ENCODE measurements around the gene MAP2.
A peak's percentile ranks its signal among the peaks of the same experiment; 100 is the strongest.

Gene MAP2

DNA sequence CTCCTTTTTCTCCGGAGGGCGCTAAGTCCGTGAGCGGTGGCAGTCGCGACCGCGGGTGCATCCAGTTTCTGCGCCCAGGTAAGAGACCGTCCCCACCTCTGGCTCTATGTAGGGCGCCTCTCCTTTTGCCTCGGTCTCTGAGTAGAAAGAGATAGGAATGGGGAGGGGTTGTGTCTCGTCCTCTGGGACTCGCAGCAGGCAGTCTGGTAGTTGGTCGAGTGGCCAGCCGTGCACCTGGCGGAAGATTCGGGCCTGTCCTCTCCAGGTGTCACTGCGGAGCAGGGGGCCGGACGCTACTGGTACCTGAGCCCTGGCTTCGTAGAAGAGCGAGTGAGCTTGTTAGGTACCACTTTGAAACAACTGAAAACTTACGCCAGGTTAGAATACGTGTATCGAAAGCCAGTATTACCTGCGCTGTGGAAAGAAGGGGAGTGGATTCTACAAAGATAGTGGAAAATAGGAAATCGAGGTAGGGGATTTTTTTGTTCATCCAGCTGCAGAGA is 403 bp downstream of the MAP2 start:
- DNase-seq, result peak in 5 of 14 donors; percentile 4 to 70 (median 48)

- peak in 2 of 14 donors; percentile 2 to 53 for DNase-seq
Measured at GRCh38 chr2:209424781-209425470, 1.1 kb downstream of the MAP2 start.

DNA sequence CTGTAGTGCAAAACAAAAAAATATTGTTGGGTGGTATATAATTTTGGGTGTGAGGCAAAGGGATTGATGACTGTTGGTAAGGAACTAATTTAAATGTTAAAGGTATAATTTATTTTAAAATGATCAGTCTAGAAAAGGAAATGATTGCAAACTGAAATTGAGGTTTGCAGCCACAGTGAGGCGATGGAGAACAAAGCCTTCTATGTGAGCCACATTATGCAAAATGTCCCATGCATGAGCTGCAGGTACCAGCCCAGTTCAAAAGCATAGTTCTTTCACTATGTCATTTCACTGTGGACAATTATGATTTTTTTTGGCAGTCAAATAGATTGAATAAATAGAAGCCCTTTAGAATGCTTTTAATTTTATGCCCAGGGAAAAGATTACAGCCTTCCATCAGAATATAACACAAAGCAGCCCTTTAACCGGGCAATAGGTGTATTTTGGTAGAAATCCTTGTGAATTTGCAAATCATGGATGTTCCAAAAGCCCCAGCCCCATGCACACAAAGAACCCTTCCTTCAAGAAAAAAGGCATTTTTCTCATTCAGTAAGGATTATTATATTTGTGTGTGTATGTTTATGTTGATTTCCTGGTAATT is 1.7 kb downstream of the MAP2 start:
- DNase-seq, result peak in 1 of 14 donors; percentile 56

- DNase-seq, result peak in 1 of 14 donors; percentile 23
Measured at GRCh38 chr2:209426432-209426831, 2.6 kb downstream of the MAP2 start.

DNA sequence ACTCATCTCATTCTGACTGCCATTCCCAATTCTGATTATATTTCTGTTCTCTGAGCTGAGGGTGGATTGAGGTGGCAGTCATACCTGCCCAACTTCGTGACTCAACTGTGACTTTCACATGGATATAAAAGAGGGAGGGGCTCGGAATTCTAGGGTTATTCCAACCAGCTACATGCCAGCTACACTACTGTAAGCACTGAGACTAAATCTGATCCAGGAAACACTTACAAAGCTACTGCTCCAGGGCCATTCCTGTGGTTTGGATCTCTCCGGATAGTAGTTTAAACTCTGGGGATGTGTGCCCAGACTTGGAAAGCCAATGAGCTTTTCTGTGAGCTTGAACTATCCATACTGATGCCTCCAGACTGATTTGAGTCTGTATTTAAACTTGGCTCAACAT is 7.9 kb downstream of the MAP2 start:
- no peak for DNase-seq

DNA sequence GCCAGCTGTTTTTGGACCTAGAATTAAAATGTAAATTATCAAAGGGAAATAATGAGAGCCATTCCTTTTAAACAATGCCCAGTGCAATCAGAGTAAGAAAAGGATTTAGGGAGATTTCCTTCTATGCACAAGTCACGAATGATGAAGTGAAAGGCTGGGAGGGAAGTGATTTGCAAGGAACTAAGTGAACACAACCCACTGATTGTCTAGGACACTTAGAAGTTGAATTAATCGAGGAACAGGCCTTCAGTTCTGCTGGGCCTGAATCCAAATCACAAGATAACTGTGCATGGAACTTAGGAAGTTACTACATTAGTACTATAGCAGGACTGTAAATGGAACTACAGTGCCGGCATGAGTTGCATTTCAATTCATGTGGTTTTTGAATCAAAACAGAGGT is 17.7 kb downstream of the MAP2 start:
- peak in 1 of 14 donors; percentile 1 for DNase-seq

DNA sequence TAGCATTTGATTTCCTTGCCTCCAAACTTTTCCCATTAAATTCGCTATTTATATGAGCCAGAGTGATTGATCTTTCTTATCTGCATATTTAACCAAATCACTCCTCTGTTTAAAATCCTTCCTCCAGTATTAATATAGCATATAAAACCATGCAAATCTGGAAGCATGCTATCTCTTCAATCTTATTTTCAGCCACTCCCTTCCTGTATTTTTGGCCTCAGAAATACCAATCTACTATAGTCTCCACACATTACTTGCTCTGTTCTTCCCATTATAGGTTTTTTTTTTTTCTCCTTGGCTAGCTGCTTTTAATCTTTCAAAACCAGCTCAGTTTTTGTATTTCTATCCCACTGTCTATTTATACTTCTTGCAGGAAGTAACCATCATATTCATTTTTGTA is 19.1 kb downstream of the MAP2 start:
- DNase-seq, result no peak

GRCh38 chr2:209445485-209445884 is 21.6 kb downstream of the MAP2 start:
- DNase-seq, result no peak

DNA sequence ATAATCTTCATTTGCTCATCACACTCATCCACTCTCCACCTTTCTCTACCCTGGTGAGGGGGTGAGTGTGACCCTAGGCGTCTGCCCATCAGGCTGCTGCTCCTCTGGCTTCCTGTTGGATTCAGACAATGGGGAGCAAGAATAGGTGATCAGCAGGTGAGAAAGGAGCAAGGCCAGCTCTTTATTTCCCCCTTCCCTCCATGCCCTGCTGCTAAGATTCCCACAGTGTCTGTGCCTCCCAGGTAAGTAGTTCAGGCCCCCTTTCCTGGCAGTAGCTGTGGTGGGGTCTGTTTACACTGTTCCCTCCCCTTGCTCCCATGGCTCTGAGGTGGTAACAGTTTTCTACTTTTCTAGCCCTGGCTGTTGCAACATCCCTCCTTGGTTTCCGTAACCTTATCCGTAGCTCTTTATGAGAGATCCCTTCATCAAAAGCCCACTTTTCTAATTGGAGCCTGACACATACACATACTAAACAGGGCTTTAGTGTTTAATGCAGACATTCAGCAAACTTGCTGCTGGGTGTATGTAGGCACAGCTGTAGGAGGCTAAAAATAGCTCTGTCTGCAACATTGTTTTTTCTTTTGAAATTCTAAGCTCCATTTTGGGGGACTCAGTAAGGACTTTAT is 27.5 kb downstream of the MAP2 start:
- no peak for DNase-seq

DNA sequence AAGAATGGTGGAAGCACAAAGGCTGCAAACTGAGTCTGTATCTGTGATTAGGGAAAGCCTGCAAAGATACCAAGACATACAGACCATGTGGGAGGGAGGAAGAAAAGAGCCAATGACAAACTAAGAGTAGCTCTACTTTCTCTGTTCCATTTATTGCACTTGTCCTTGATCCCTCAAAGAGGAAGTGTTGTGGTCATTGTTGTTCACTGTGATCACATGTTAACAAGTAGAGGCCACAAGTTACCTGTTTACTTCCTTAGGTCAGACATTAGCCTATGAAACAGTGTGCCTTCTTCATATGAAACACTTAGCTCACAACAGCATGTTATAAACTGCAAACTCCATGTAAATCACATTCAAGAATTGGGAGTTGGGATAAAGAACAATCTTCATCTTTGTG is 32.6 kb downstream of the MAP2 start:
- no peak for DNase-seq

GRCh38 chr2:209458008-209458979 is 34.4 kb downstream of the MAP2 start:
- DNase-seq, result peak in 1 of 14 donors; percentile 80

DNA sequence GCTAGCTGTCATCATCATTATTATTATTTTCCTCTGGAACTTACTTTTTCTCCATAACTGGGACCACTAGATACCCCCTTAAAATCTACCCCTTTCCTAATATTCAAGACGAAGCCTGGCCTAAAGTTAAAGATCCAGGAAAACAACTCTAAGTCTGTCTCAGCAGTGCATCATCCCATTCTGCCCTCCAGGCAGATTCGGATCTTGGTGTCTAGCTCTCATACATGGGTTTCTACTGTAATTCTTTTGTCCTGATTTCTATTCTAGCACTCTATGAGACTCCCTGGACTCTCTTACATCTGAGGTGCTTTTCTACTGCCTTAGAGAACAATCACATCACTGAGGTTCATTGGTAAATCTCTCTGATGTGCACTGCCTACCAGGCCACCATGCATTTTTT is 35.5 kb downstream of the MAP2 start:
- no peak for DNase-seq

DNA sequence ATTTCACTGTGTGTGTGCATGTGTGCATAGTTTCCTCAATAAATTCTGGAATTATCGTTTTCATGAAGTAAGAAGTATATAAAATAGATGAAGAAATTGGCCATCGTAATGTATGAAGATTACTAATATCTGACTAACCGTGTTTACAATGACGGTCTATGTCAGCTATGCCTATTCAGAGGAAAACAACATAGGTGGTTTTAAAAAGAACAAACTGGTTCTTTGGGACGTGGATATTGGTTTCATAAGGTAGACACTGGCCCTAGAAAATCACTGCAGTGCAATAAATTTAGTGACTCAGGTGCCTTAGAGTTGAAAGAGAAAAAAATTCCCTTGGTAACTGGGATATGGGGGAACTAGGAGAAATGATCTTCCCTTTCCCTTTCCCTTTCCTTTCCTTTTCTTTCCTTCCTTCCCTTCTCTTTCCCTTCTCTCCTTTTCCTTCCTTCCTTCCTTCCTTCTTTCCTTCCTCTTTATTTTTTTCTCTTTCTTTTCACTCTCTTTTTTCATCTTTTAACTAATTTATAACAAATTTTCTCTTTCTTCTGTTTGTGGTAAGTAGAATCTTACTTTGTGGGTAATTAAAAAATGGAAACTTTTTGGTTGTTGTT is 36.4 kb downstream of the MAP2 start:
- no peak for DNase-seq

DNA sequence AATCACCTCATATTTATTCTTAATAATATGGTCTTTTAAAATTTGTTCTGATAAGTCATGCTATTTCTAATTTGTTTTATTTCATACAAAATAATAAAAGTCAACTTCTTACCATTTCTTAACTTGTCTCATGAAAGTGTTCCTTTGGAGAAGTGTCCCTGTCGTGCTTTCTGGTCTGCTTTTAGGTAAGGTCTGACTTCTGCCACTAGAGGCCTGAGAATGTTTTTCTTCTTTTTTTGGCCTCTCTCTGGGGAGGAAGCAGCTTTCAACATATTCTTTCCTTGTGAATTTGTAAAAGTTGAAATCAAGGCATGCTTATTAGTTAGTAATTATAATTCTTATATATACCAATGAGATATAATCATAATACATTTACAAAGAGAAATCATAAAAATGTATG is 39.4 kb downstream of the MAP2 start:
- DNase-seq, result no peak

- DNase-seq, result no peak
Measured at GRCh38 chr2:209463835-209464234, 40.0 kb downstream of the MAP2 start.

GRCh38 chr2:209468846-209469245 is 45.0 kb downstream of the MAP2 start:
- no peak for DNase-seq

GRCh38 chr2:209469481-209469880 is 45.6 kb downstream of the MAP2 start:
- DNase-seq, result no peak

DNA sequence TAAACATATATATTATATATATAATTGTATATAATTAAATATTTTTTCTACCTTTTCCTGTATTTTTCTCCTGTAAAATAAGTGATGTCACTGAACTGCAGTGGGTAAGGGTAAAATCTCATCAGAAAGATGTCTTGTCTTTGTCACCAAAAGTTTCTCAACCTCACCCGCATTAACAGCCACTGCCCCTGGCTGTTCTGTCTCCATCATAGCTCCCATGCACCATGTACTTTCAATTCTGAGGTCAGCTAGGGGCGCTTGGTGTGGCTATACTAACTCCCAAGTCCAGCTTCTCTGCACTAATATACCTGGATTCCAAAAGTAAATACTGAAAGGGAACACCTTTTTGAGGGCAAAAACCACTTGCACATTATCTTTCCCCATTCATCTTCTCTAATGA is 46.6 kb downstream of the MAP2 start:
- no peak for DNase-seq

- no peak for DNase-seq
Measured at GRCh38 chr2:209471037-209471436, 47.2 kb downstream of the MAP2 start.

DNA sequence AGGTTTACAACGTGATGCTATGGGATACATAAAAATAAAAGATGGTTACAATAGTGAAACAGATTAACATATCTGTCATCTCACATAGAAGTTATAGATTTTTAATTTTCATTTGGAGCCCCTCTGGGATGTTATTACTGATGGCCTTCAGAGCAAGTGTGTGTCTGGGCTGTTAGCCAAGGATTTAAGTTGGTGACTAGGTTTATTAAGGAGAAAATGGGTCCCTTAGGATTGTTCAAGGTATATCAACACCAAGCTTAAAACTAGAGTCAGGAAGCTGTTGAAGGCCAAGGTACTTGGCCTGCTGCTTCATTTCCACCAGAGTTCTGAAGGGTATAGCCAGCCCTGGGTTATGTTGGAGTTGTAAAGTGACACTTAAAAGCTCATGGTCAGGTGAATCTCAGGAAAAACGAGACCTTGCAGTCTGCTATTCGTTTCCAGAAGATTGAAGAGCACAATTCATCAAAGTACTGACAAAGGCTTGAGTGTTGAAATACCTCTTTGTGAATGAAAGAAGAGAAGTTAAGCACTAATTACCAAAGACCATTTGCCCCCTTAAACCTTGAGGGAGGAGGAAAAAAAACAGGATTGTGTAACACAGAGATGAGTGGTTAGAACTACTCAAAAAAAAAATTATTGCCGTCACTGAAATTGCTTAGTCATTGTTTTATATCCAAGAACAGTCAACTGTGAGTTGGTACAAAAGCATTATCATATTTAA is 48.4 kb downstream of the MAP2 start:
- DNase-seq, result no peak

DNA sequence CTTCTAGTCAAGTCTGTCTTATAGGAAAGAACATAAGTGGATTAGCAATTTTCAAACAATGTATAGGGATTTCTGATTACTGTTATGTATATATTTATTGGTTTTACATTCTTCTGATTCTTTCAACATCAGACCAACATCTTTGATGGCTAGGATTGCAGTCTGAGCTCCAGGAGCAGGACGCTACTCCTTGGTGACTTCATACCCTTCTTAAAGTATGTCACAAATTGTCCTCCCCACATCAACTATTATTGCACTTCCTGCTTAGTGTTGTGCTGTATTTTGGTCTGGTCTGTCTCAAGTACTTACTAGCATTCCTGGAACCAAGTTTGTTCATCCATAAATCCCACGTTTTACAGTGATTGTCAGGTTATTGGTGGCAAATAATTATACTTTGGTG is 49.0 kb downstream of the MAP2 start:
- no peak for DNase-seq

Measured in C1 segment of cervical spinal cord (tissue), 14 donors.